ENCODE data around the gene KRTAP5-9.
"Not testable (repeated sequence)": the region's sequence is repeated elsewhere in the genome, so short reads cannot be mapped to it uniquely, and the experiment has no call there.

KRTAP5-9 gene, protein sequence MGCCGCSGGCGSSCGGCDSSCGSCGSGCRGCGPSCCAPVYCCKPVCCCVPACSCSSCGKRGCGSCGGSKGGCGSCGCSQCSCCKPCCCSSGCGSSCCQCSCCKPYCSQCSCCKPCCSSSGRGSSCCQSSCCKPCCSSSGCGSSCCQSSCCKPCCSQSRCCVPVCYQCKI

DNA sequence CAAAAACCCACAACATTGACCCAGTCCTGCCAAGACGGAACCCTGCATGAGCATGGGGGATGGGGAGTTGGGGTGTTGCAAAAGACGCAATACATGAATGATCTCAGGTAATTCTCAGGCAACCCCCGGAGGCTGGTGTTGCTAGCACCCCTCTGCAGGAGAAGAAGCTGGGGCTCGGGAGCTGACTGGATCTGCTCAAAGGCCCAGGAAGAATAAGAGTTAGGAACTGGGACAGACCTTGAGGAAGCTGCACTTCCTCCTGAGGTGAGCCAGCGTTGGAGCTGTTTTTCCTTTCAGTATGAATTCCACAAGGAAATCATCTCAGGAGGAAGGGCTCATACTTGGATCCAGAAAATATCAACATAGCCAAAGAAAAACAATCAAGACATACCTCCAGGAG, at the start of gene KRTAP5-9:
Gene KRTAP5-9, plus strand, starts transcription at position 301 of the 400 bp plus-strand sequence. CDS start 238 bp downstream, outside the sequence.
- DNase-seq (ENCODE audit: low read depth in 2 of 2), result no peak

DNA sequence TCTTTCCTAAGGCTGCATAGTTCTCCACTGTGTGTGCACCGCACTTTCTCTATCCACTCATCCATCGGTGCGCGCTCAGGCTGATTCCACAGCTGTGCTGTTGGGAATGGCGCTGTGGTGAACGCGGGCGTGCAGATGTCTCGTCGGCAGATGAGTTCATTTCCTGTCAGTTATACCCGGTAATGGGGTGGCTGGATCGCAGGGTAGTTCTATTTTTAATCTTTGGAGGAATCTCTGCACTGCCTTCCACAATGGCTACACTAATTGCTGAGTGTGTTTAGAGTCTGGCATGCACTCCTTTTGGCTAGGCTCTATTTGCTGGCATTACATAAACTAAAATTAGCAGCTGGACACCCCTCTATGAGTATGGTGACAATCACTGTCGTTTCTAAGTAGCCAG, 49.1 kb upstream of the KRTAP5-9 start:
- DNase-seq (ENCODE audit: low read depth in 2 of 2), result no peak

DNA sequence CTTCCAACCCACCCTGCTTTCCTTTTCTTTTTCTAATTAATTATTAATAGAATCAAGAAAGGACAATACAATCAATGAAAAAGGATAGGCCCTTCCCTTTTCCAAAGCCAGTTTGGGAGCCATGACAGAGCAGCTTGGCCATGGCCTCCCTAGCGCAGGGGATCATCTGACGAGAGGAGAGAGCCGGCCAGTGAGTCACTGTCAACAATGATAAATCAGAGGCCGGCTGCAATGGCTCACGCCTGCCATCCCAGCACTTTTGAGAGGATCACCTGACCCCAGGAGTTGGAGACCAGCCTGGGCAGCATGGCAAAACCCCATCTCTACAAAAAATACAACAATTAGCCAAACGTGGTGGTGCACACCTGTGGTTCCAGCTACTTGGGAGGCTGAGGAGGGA, 48.7 kb upstream of the KRTAP5-9 start:
- DNase-seq (ENCODE audit: low read depth in 2 of 2), result no peak

DNA sequence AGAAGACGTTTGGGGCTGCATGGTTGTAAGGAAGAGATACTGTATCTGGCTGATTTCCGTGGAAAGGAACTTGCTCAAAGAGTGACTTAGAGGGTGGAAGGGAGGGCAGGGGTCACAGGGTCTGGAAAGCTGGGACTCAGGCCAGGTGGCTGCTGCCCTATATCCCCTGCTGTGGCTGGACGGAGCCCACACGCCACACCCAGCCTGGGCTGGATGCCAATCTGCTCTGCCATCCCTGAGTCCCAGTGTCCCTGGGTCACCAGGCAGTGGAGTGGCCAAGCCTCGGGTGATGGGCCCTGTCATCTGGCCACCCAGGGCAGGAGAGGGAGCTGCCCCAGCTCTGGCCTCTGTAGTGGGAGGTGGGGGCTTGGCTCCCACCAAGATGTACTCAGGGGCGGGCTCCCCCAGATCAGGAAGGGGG, 47.6 kb upstream of the KRTAP5-9 start:
- DNase-seq (ENCODE audit: low read depth in 2 of 2), result no peak

DNA sequence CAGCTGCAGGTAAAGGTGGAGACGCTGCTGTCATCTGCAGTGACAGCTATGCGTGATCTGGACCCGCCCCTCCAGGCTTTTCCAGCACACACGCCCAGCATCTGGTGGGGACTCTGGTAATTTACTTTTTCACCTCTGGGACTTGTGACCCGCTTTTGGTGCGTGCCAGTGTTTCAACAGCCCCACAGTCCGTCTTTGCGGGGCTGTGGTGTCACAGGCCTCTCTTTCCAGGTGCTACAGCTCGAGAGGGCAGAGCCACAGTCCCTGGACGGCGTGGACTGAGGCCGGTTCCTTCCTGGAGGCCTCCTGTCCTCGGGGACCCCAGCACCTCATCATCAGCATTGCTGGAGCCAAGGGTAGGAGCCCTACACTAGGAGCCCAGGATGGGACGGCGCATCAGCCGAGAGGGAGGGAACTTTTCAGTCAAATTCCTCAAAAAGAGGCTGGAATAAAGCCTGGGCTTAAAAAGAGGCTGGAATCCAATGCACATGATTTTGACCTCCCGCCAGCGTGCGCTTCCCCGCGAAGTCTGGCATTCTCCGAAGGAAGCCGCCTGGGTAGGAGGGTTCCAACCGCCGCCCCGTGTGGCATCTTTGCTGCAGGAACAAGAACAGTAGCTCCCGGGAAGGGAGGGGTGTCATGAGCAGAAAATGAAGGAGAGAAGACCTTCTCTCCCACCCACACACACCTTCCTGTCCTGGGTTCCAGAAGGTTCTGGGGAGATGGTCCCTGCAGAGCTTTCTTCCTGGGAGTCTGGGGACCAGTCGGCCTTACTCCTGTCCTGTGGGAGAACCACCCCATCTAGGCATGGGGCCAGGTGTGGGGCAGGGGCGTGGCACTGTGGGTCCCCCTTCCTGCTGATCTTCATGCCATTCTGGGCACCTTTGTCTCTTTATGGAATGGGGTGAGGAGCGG, 46.9 kb upstream of the KRTAP5-9 start:
- DNase-seq (ENCODE audit: low read depth in 2 of 2), result no peak

DNA sequence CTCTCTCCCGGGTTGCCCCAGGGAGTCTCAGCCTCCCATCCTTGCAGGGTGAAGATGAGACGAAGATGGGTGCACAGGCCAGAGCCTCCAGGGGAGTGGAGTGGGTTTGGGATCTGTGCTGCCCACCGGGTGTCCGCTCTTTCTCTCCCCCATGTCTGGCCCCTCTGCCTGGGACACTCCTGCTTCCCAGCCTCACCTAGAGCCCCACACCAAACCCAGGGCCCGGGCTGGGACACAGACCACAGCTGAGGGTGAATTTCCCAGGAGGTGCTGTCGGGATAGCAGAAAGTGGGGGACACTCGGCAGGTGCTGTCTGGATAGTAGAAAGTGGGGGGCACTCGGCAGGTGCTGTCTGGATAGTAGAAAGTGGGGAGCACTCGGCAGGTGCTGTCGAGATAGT, 46.2 kb upstream of the KRTAP5-9 start:
- no peak for DNase-seq (ENCODE audit: low read depth in 2 of 2)

DNA sequence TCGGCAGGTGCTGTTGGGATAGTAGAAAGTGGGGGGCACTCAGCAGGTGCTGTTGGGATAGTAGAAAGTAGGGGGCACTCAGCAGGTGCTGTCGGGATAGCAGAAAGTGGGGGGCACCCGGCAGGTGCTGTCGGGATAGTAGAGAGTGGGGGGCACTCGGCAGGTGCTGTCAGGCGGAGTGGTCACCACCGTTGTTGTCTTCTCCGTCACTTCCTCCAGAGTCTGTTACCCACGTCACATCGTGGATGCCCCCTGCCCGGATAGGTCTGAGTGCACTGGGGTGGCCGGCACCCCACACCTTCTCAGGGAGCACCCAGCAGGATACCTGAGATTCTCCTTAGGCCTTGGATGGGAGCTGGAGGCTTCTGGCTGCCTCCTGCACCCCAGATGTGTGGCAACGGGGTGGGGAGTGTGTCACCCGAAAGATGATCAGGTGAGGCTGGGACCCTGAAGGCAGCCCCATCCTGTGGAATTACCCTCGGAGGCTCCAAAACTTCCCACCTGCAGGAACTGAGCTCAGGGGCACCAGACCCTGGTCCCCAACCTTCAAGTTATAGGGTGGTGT, 45.3 kb upstream of the KRTAP5-9 start:
- no peak for DNase-seq (ENCODE audit: low read depth in 2 of 2)

DNA sequence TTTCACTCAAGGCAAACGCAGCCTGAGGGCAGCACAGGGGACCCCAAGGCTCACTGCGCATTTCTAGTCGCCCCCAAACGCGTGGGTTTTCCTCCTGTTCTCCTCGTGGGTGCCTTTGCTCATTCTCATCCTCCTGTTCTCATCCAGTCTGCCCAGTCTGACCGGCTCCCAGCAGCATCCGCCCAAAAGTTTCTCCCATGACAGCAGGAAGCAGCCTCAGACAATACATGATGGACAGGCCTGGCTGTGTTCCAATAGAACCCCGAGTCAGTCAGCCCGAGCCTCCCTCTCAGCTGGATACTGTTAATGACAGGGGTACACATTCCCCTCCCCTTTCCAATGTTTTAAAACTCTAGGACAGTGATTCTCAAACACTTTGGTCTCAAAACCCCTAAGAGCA, 43.7 kb upstream of the KRTAP5-9 start:
- DNase-seq (ENCODE audit: low read depth in 2 of 2), result no peak

DNA sequence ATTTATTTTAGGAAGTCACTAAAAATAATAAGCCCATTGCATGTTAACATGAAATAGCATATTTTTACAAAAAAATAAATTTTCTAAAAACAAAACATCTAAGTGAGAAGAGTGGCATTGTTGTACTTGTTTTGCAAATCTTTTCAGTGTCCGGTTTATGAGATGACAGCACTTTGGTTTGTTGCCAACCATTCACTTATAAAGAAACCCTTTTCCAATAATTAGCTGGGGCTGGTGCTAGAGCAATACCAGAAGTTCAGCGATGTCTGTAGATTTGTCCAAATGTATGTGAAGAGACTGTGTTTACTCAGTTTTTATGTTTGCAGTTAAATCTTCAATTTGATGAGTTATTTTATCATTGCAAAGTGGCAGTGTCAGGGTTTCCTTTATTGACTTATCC, 43.2 kb upstream of the KRTAP5-9 start:
- DNase-seq (ENCODE audit: low read depth in 2 of 2), result no peak

DNA sequence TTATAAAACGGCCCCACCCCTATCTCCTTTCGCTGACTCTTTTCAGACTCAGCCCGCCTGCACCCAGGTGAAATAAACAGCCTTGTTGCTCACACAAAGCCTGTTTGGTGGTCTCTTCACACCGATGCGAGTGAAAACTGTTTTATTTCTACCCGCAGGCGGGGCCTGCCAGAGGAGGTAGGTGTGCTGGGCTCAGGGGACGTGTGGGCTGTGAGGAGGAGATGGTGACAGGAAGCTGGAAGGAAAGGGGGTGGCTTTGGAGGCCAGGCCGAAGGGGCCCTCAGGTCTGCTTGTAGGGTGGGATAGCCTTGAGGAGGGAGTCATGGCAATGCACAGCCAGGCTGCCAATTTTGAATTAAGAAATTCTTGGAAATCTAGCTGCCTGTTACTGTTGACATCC, 42.4 kb upstream of the KRTAP5-9 start:
- DNase-seq (ENCODE audit: low read depth in 2 of 2), result no peak

DNA sequence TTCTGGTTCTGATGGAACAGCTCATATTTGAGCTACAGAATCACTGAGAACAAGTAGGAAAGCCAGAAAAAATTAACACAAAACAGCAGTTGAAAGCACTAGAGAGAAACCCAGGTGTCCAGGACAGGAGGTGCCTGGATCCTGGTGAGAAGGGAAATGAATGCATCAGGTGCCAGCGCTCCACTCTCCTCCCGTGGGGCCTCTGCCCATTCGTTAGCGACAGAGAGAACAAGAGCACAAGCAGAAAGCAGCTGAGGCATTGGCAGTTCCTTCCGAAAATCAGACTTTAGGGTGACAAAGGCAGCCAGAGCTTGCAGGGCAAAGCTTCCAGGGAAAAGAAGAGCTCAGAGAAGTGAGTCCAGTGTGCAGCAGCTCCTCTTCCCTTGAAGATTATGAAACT, 41.1 kb upstream of the KRTAP5-9 start:
- DNase-seq (ENCODE audit: low read depth in 2 of 2), result no peak

DNA sequence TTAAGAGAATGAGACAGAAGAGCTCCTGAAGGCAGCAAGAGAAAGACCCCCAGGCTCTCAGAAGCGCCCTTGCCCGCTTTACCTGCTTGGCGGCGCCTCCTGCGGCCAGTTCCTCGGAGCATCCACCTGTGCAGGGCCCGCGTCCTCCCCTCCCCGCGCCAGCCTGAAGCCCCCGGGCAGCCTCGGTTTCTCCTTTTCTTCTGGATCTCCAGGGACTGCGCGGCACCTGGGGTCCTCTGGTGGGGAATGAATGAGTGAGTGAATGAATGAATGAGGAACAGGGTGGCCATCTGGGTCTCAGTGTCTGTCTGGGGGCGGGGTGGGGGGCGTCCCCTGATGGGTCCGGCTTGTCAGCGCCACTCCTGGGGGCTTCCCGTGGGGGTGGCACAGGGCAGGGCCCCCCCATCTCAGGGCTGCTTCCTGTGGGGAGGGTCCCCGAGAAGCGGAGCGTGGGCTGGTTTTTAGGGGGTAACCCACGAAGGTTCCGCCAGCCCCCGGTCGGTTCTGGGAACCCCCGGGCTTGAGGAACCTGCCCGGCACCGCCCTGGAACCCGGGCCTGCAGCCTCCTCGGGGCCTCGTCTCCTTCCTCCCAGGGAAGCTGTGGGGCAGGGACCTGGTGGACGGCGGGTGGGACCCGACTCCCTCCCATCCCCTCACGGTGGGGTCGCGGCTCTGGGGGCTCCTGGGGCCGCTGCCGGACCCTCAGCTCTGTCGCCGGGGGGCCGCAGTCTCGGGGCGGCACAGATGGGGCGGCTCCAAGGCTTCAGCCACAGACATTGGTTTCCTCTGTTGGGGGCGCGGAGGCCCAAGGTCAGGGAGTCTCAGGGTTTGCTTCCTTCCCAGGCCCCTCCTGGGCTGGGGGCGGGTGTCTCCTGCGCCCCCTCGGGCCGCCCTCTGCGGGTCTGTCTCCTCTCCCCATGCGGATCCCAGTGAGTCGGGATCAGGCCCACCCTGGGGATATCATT, 29.4 kb upstream of the KRTAP5-9 start:
- no peak for DNase-seq (ENCODE audit: low read depth in 2 of 2)

DNA sequence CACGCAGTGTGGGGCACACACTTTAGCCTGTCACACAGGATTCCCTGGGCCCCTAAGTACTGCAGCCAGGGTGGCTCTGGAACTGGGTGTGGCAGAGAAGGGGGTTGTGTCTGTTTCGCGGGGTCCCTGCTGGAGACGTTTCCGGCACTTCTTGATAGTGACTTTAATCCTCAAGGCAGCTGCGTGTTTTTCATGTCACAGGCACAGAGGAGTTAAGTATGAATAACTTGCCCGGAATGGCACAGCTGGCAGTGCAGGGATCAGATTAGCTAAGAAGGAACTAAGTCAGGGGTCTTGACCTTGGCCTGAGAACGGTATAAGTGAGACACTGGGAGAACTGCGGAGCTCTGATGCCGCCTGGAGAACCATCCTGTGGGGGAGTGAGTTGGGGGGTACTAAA, 28.7 kb upstream of the KRTAP5-9 start:
- DNase-seq (ENCODE audit: low read depth in 2 of 2), result no peak

DNA sequence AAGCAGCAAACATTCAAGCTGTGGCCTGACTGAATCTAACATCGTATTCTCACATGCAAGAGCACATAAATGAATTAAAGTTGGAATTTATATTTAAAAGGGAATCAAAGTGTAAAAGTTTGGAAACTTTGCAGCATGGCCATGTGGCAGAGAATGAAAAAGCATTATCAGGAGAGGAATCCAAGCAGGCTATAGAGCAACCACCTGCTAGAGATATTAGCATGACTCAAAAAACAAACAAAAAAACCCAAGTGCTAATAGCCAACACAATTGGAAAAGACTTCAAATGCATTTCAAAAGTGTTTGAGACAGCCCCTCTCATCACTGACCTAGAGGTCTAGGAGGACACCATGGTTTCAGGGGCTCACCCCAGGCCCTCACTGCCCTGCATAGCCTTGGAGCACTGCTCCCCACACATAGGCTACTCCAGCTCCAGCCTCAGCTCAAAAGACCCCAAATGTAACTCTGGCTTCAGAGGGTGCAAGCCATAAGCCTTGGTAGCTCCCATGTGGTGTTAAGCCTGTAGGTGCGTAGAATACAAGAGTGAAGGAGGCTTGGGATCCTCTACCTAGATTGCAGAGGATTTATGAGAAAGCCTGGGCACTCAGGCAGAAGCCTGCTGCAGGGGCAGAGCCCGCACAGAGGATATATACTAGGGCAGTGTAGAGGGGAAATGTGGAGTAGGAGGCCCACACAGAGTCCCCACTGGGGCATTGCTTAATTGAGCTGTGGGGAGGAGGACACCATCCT, 22.9 kb upstream of the KRTAP5-9 start:
- DNase-seq (ENCODE audit: low read depth in 2 of 2), result no peak

DNA sequence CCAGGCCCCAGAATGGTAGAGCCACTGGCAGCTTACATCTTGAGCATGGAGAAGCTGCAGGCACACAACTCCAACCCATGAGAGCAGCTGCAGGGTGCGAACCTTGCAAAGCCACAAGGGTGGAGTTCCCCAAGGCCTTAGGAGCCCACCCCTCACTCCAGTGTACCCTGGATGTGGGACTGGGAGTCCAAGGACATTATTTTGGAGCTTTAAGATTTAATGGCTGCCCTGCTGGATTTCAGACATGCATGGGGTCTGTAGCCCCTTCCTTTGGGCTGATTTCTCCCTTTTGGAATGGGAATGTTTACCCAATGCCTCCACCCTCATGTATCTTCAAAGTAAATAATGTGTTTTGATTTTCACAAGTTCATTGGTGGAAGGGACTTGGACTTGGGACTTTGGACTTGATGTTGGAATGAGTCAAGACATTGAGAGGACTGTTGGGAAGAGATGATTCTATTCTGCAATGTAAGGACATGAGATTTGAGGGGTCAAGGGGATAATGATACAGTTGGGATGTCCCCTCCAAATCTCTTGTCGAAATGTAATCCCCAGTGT, 22.2 kb upstream of the KRTAP5-9 start:
- DNase-seq (ENCODE audit: low read depth in 2 of 2), result no peak

DNA sequence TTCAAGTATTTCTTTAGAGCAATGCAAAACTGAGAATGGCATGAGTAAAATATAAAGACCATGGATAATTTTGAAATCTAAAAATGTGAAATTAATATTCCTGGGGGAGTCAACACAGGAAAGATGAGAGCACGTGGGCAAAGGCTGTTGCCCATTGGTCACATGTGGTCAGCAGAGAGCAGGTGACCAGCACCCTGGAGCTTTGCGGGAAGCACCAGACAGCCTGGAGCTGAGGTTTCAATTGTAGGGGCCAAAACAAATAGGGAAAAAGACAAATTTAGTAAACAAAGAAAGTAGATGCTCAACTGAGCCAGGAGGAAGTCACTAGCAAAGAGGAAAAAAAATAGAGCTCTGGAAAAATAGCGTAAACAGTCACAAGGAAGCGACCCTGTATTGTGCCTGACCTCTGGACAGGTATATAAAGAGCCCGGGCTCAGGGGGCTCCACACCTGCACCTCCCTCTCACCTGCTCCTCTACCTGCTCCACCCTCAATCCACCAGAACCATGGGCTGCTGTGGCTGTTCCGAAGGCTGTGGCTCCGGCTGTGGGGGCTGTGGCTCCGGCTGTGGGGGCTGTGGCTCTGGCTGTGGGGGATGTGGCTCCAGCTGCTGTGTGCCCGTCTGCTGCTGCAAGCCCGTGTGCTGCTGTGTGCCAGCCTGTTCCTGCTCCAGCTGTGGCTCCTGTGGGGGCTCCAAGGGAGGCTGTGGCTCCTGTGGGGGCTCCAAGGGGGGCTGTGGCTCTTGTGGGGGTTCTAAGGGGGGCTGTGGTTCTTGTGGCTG, 21.2 kb upstream of the KRTAP5-9 start, which contains the start of gene KRTAP5-7:
Gene KRTAP5-7, plus strand, starts transcription at position 472 of the 780 bp plus-strand sequence. Its CDS starts 34 bp downstream, at position 506.
- DNase-seq (ENCODE audit: low read depth in 2 of 2), result not testable (repeated sequence)

DNA sequence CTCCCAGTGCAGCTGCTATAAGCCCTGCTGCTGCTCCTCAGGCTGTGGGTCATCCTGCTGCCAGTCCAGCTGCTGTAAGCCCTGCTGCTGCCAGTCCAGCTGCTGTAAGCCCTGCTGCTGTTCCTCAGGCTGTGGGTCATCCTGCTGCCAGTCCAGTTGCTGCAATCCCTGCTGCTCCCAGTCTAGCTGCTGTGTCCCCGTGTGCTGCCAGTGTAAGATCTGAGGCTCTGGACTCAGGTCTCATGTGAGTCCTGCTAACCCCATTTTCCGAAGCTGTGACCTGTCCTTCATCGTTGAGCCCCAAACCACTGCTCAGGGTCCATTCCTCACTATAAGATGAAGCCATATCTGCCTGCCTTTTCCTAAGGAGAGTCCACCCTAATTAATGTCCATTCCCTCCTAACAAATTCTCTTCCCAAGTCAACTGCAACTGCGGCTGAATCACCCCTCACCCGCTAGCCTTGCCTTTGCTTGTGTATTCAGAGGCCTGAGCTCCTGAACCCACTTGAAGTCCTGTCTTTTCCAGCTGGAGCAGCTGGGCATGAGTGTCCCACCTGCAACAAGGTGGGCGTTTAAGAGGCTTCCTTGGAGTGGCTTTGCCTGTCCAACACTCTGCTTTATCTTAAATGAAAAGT, 20.5 kb upstream of the KRTAP5-9 start:
- no peak for DNase-seq (ENCODE audit: low read depth in 2 of 2)

DNA sequence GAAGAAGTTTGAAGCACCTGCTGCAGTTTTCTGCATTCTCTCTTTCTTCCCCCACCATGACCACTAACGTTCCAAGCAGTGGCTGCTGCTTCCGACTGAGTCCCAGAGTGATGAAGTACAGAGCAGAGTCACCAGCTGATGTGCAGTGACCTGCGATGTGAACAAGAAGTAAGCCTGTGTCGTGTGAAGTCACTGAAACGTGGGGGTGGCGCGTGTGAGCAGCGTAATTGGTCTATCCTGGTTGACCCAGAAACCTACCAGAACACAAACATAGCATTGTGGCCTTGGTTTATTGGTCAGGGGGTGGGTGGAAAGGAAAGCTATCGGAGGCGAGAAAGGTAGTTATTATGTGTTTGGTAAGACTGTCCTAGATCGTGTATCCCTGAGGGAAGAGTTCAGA, 17.6 kb upstream of the KRTAP5-9 start:
- DNase-seq (ENCODE audit: low read depth in 2 of 2), result no peak

DNA sequence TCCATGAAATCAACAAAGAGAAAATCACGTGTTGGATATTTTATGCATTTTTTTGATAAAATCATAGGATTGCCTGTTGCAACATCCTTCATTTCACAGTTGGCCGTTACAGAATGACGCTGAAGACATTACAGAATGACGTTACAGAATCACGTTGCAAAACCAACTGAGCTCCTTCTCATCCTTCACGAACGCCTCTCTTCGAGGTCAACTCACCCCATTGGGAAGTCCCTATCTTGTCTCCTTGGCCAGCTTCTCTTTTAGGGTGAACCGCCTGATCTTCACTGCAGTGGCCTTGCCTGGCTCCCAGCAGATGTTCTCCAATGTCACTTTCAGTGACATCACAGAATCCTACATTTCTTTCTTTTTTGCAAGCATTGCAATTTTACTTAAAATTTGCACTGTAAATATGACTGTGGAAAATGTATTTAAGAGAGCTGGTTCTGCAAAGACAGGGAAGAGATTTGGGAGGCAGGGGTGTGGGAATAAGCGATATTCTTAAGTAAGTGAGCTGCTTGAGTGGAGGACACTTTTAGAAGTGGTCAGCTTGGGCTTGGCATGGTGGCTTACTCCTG, 16.1 kb upstream of the KRTAP5-9 start:
- no peak for DNase-seq (ENCODE audit: low read depth in 2 of 2)
